ENCODE data around the gene C2CD4A.

GRCh38 chr15:62109437-62109836 is 42.7 kb downstream of the C2CD4A start:
- no peak for TF ChIP-seq CTCF (IDR thresholded peaks at IDR 0.05 in 8 of 11, conservative IDR thresholded peaks at IDR 0.05 in 3 of 11)
- TF ChIP-seq POLR2A (IDR thresholded peaks at IDR 0.05), result no peak
